Retina (tissue), 1 donor: ENCODE data around the gene SLC5A2.

Experiments used
- DNase-seq: peaks from one replicate; pipeline ENCODE4 v3.0.0-alpha.2; 2016

The SLC5A2 gene

DNA sequence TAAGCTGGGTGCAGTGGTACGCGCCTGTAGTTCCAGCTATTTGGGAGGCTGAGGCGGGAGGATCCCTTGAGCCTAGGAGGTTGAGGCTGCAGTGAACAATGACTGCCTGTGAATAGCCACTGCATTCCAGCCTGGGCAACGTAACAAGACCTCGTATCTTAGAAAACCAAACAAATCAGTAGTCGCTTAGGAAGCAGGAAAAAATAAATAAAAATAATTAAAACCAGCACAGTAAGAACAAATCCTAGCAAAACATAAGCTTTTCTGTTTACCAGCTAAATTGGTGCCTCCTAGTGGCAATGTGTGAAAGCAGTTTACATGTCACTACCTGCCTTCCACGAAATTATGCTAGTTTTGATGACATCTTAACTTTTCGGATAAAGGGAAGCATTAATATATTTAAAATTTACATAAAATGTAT, 22.3 kb upstream of the SLC5A2 start:
- DNase-seq = no peak

GRCh38 chr16:31461201-31461920, 21.6 kb upstream of the SLC5A2 start:
- DNase-seq = no peak

DNA sequence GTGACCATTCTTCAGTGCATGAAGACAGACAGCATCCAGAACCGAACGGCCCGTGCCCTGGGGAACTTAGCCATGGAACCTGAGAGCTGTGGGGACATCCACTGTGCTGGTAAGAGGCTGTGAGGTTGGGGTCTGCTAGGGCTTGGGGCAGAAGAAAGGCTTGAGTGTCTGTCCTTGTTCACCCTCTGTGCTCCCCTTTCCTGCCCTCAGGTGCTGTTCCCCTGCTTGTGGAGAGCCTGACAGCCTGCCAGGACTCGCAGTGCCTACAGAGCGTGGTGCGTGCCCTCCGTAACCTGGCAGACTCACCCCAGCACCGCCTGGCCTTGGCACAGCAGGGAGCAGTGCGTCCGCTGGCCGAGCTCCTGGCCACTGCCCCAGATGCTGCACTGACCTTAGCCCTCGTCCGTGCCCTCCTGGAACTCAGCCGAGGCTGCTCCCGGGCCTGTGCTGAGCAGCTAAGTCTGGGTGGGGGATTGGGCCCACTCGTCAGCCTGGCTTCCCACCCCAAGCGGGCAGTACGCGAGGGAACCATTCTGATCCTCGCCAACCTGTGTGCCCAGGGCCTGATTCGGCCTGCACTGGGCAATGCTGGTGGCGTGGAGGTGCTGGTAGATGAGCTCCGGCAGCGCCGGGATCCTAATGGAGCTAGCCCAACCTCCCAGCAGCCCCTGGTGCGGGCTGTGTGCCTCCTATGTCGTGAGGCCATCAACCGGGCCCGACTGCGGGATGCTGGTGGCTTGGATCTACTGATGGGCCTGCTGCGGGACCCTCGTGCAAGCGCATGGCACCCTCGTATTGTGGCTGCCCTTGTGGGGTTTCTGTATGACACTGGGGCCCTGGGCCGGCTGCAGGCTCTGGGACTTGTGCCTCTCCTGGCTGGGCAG, 20.8 kb upstream of the SLC5A2 start:
- no peak for DNase-seq

DNA sequence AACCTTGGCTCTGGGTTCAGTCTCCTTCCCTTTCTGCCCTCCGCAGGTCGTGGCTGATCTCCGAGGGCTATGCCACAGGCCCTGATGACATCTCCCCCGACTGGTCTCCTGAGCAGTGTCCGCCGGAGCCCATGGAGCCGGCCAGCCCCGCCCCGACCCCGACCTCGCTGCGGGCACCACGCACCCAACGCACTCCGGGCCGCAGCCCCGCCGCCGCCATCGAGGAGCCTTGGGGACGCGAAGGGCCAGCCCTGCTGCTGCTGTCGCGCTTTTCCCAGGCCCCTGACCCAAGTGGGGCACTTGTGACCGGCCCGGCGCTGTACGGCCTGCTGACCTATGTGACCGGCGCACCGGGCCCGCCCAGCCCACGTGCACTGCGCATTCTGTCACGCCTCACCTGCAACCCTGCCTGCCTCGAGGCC, 18.6 kb upstream of the SLC5A2 start:
- DNase-seq = no peak

GRCh38 chr16:31464781-31465260, 18.1 kb upstream of the SLC5A2 start:
- DNase-seq = no peak

DNA sequence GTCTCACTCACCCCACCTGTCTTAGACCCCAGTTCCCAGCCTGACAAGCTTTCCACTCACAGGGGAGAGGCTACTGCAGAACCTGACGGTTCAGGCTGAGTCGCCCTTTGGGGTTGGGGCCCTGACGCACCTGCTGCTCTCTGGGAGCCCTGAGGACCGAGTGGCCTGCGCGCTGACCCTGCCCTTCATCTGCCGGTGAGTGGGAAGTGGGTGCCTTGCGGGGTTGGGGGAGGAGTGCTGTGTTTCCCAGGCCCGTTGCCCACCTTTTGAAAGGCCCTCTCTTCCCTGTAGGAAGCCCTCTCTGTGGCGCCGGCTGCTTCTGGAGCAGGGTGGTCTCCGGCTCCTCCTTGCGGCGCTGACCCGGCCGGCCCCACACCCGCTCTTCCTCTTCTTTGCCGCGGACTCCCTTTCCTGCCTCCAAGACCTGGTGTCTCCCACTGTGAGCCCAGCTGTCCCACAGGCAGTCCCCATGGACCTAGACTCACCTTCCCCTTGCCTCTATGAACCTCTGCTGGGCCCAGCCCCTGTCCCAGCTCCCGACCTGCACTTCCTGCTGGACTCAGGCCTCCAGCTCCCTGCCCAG, 17.0 kb upstream of the SLC5A2 start:
- no peak for DNase-seq

GRCh38 chr16:31466381-31466841, 16.5 kb upstream of the SLC5A2 start:
- no peak for DNase-seq

GRCh38 chr16:31467151-31467773, 15.7 kb upstream of the SLC5A2 start:
- no peak for DNase-seq

DNA sequence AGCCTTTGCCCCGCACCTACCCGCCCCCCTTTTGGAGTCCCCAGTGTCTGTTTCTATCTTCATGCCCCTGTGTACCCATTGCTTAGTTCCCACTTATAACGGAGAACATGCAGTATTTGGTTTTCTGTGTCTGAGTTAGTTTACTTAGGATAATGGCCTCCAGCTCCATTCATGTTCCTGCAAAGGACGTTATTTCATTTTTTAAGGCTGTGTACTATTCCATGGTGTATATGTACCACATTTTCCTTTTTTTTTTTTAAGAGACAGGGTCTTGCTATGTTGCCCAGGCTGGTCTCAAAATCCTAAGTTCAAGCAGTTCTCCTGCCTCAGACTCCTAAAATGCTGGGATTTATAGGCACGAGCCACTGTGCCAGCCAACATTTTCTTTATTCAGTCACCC, 15.1 kb upstream of the SLC5A2 start:
- no peak for DNase-seq

GRCh38 chr16:31470615-31471014, 12.3 kb upstream of the SLC5A2 start:
- no peak for DNase-seq

DNA sequence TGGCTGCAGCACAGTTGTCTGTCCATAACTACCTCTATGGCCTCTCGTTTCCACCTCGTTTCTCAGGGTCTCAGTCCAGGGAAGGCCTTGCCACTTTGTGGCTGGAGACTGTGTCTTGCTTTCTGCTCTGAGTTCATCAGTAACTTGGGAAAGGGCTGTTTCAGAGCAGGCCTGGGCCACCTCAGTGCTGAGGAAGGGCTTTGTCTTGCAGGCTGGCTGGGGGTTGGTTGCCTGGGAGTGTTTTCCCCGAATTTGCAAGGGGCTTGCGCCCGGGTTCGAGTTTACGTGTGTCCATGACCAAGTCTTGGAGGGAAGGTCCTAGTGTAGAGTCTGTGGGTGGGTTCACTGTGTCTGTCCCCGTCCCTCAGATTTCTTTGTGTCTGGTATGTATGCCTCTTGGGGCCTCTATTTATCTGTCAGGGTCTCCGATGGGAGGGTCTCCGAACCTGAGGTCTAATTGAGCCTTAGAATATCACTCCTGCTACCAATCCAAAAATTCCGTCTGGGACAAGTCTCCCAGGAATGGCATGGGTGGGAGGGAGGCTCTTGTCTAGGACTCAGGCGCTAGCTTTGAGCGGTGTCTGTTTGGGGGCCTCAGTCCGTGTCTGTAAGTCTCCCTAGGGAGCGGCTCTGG, 11.6 kb upstream of the SLC5A2 start:
- DNase-seq = peak; percentile 58

DNA sequence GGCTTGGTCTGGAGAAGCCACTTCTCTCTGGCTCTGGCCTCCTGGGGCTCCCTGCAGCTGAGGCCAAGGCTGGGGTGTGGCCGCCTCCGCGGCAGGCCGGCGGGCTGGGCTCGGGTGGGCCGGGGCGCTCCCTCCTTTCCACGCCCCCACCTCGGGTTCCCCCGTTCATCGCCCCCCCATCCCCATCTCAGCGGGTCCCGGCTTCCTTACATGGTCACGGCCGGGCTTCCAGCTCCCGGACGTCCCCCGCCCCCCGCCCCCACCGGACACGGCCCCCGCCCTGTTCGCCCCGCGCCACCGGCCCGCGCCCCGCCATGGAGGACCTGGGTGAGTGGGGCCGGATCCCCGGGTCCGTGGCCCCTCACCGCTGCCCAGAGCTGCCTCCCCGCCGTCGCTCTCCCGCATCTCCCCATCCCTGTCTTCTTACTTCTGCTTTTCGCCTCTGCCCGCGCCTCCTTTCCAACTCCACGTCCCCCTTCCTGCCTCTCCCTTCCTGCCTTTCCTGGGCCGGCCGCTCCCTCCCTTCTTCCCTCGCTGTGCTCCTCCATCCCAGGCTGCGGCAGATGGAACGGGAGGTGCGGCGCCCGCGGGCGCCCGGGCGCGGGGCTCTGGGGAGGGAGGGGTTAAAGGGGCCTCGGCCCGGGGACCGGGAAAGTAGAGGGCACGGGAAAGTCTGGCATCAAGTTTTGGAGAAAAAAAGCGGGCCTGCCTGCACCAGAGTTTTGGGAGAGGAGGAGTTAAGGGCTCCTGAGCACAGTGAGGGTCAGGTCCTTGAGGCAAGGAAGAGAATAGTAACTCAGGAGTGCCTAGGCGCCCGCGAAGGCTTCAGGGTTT, 10.8 kb upstream of the SLC5A2 start, which contains the start of gene TGFB1I1:
Gene TGFB1I1, plus strand, starts transcription at position 278 of the 834 bp plus-strand sequence. Its CDS starts 37 bp downstream, at position 315.
- no peak for DNase-seq

GRCh38 chr16:31472709-31473203, 10.2 kb upstream of the SLC5A2 start:
- no peak for DNase-seq

- no peak for DNase-seq
These were observed 9.5 kb upstream of the SLC5A2 start for GRCh38 chr16:31473264-31473984.

GRCh38 chr16:31474173-31474714, 8.7 kb upstream of the SLC5A2 start:
- DNase-seq = no peak

GRCh38 chr16:31474773-31475738, 7.9 kb upstream of the SLC5A2 start:
- DNase-seq = no peak

DNA sequence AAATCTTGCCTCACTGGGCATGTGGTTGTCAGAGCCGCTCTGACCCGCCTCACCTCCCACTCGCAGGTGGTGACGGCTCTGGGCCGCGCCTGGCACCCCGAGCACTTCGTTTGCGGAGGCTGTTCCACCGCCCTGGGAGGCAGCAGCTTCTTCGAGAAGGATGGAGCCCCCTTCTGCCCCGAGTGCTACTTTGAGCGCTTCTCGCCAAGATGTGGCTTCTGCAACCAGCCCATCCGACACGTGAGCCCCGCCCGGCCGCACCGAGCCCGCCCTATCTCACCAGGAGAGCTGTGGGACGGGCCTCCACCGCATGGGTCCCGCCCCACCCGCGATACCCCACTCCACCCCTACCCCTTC, 7.0 kb upstream of the SLC5A2 start:
- DNase-seq = no peak

DNA sequence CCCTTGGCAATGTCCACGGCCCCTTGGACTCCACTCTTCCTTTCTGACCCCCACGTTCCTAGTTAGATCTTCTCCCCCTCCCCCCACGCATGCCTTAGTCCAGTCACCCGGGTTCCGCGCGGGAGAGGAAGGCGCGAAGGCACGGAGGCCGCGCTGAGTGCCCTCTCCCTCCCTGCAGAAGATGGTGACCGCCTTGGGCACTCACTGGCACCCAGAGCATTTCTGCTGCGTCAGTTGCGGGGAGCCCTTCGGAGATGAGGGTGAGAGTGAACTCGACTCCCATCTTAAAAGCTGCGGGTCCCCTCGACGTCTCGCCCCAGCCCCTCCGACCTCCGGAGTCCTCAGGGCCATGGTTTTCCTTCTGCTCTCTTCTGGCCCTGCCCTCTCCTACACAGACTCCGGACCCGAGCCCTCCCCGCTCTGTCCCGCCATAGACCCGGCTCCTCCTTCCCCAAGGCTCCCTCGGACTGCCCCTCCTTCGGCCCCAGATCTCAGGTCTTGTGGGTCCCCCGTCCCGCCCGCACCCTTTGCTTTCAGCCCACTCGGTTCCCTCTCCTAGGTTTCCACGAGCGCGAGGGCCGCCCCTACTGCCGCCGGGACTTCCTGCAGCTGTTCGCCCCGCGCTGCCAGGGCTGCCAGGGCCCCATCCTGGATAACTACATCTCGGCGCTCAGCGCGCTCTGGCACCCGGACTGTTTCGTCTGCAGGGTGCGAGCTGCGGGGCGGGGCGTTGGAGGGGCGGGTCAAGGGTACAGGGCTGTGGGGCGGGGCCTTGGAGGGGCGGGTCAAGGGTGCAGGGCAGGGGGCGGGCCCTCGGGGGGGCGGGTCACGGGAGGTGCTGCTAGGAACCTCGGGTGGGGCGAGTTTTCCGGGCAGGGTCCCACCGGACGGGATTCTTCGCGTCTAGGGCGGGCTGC, 6.4 kb upstream of the SLC5A2 start:
- DNase-seq = peak; percentile 71
